Measurements from ENCODE around the gene YTHDC1.

YTHDC1 gene

GRCh38 chr4:68358988-68359387 lies 9.1 kb upstream of the YTHDC1 start:
- DNase-seq: no peak

- DNase-seq: no peak
These were observed 2.9 kb upstream of the YTHDC1 start for GRCh38 chr4:68352791-68353190.

- peak; percentile 34 for DNase-seq
These were observed 626 bp downstream of the YTHDC1 start for GRCh38 chr4:68349279-68349648.

GRCh38 chr4:68348577-68348976 lies 1.3 kb downstream of the YTHDC1 start:
- DNase-seq: no peak

- no peak for DNase-seq
These were observed 2.0 kb downstream of the YTHDC1 start for GRCh38 chr4:68347845-68348244.

- DNase-seq: no peak
These were observed 3.4 kb downstream of the YTHDC1 start for GRCh38 chr4:68346461-68346860.

GRCh38 chr4:68344785-68345184 lies 5.1 kb downstream of the YTHDC1 start:
- DNase-seq: no peak

GRCh38 chr4:68344049-68344448 lies 5.8 kb downstream of the YTHDC1 start:
- no peak for DNase-seq

GRCh38 chr4:68342134-68342533 lies 7.8 kb downstream of the YTHDC1 start:
- DNase-seq: peak; percentile 51

GRCh38 chr4:68338625-68339024 lies 11.3 kb downstream of the YTHDC1 start:
- no peak for DNase-seq

GRCh38 chr4:68337522-68337921 lies 12.4 kb downstream of the YTHDC1 start:
- DNase-seq: no peak

- no peak for DNase-seq
These were observed 12.9 kb downstream of the YTHDC1 start for GRCh38 chr4:68337004-68337403.

GRCh38 chr4:68336530-68336929 lies 13.4 kb downstream of the YTHDC1 start:
- DNase-seq: no peak

GRCh38 chr4:68326141-68326540 lies 23.7 kb downstream of the YTHDC1 start:
- DNase-seq: no peak

- no peak for DNase-seq
These were observed 25.2 kb downstream of the YTHDC1 start for GRCh38 chr4:68324519-68325262.

GRCh38 chr4:68319040-68319439 lies 30.9 kb downstream of the YTHDC1 start:
- DNase-seq: no peak

- no peak for DNase-seq
These were observed 33.5 kb downstream of the YTHDC1 start for GRCh38 chr4:68316193-68316969.

- no peak for DNase-seq
These were observed 39.1 kb downstream of the YTHDC1 start for GRCh38 chr4:68310651-68311247.

- no peak for DNase-seq
These were observed 45.2 kb downstream of the YTHDC1 start for GRCh38 chr4:68304731-68305130.

GRCh38 chr4:68299492-68300457 lies 50.1 kb downstream of the YTHDC1 start:
- no peak for DNase-seq

GRCh38 chr4:68297137-68297536 lies 52.8 kb downstream of the YTHDC1 start:
- no peak for DNase-seq

GRCh38 chr4:68291256-68291655 lies 58.6 kb downstream of the YTHDC1 start:
- DNase-seq: no peak

- DNase-seq: no peak
These were observed 61.5 kb downstream of the YTHDC1 start for GRCh38 chr4:68288393-68288740.
